GM18867 (cell line): ENCODE measurements around the gene CD48.
A peak's percentile ranks its signal among the peaks of the same experiment; 100 is the strongest.
"Not testable (repeated sequence)": the region's sequence is repeated elsewhere in the genome, so short reads cannot be mapped to it uniquely, and the experiment has no call there.

ENCODE experiments used
- ATAC-seq: cut with Tn5 transposase; IDR thresholded peaks from one replicate; pipeline ENCODE4 v1.9.1; 2021; ENCODE audit warnings: mild to moderate bottlenecking, moderate library complexity; ENCODE audit not compliant: unreplicated experiment

CD48 gene

DNA sequence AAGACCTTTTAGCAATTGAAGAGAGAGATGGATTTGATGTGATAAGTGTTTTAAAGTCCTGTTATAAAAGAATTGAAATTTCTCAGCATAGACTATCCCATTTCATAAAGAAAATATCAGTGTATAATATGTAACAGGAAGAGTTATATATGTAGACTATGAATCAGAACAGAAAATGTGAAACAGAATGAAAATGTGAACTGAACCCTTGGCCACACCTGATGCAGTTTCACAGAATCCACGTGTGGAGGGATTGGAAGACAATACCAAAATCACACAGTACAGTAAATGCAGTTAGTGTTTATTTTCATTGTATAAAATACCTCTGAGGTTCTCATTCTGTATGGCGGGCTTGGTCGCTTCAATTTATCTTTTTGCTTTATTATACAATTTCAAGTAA, 54.9 kb downstream of the CD48 start:
- ATAC-seq, result no peak

DNA sequence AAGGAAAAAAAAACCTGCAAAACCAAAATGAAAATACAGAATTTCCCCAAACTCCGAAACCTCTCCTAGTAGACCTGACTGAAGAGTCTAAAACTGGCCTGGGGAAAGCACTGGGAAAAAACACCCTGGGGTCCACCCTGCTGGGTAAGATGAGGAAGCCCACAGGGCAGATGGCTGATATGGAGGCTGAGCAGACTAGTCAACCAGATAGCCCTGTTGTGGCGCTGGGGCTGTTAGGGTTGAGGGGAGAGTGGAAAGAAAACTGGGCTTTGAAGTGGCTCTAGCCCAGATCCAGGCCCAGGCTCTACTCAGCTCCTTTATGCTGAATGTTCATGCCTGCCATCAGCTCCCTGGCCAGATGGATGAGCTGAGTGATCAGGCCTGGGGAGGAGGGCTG, 58.0 kb downstream of the CD48 start:
- ATAC-seq, result no peak

DNA sequence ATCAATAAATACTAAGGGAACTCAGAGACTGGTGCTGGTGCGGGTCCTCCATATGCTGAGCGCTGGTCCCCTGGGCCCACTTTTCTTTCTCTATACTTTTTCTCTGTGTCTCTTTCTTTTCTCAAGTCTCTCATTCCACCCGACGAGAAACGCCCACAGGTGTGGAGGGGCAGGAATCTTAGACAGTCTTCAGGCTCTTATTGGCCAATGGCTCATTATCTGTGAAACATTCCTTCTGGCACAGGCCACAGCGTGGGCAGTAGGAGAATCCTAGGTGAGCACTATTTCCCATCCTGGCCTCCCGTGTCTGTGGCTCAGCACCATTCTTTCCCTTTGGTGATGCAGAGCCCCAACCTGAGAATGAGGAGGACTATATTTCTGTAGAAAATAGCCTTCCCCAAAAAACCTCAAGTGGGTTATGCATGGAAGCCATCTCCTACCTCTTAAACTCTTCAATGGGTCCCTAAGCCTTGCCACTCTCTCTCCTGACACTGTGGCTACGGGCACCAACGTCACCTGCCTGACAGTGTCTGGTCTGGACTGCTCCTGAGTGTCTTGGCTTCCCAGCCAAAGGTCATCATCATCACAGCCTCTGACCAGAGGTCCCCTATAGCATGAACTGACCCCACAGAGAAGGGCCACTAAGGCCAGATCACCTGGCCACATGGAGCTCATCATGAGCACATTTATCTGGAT, 58.5 kb downstream of the CD48 start:
- no peak for ATAC-seq

DNA sequence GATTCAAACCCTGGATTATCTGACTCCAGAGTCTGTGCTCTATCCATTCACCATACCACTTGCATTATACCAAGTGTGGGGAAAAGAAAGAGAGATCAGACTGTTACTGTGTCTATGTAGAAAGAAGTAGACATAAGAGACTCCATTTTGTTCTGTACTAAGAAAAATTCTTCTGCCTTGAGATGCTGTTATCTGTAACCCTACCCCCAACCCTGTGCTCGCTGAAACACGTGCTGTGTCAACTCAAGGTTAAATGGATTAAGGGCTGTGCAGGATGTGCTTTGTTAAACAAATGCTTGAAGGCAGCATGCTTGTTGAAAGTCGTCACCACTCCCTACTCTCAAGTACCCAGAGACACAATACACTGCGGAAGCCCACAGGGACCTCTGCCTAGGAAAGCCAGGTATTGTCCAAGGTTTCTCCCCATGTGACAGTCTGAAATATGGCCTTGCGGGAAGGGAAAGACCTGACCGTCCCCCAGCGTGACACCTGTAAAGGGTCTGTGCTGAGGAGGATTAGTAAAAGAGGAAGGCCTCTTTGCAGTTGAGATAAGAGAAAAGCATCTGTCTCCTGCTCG, 59.5 kb downstream of the CD48 start:
- not testable (repeated sequence) for ATAC-seq

DNA sequence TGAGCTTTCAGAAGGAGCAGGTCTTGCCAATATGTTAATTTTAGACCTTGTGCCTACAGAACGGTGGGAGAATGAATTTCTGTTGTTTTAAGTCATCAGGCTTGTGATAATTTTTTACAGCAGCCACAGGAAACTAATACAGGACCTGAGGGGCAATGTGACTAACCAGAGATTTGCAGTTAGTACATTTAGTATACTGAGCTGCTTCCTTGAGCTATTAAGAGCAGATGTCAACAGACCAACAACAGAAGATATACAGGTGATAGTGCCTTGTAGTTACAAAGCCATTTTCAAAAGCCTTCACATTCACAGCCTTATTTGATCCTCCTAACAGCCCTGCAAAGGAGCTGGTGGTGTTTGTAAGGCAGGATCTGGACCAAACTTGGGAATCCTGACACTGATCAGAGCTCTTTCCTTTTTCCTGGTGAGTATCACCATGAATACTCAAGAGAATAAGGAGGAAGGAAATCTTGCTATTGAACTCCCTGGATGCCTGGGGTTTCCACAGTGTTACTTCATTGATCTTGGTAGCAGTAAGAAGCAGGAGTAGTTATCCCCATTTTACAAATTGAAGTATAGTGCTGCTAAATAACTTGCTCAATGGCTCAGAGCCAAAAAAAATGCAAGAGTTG, 60.1 kb downstream of the CD48 start:
- ATAC-seq, result no peak

DNA sequence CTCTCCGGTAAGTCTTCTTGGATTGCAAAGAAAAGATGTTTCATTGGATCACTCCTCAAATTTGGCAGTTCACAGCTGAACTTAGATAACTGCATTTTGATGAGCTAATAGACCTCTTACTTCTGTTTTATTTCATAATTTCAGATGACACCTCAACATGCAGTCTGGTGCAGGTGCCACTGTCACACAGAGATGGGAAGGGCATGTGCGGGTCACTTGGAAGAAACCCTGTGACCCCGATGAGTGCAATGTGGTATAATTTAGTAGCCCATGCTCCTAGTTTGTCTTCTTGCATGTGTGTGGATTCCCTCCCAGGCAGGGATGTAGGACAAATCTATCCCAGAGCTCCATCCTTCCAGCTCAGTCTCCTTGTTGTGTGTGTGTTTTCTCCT, 64.3 kb downstream of the CD48 start:
- ATAC-seq, result peak; percentile 14

DNA sequence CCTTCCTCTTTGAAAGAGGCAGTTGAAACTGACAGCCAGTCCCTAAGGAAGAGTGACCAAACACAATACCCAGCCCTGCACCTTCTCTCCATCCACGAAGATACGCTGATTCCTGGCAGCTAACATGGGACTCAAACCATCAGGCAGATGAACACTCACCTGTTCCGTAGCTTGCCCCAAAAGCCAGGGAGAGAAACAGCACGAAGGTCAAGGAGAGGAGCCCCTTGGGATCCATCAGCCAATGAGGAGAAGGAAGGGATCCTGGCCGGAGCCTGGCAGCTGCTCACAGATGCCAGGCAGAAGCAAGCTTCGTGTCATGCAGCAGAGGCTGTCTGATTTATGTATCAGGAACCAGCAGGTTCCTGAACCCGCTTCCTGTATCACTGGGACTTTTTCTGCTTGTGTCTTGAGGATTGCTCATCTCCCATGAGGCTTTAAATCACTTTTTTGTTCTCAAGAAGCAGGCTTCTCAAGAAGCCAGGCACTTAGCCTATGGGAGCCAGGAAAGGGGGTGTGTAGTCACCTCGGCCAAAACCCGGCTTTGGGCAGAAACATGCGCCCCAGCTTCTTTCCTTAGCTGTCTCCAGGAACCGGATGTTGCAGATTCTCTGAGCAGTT, 64.8 kb downstream of the CD48 start, which contains the start of gene SLAMF1:
TSS of gene SLAMF1 (minus strand) at position 334 of the 618 bp plus-strand sequence. CDS start at position 235, 99 bp downstream.
- ATAC-seq, result peak; percentile 45

DNA sequence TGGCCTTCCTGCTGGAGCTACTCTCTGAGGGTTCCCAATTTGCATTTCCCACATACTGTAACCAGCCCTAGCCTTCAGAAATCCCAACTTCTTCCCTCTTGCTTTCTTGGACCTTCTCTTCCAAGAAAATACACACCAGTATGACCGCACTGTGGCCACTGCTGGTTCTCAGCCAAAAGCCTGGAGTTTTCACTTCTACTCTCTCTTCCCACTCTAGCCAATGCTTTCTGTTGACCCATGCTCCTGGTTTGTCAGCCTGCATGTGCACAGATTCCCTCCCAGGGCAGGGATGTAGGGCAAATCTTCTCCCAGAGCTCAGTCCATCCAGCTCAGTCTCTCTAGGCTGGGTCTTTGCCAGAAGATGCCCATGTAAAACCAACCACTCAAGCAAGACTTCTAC, 65.4 kb downstream of the CD48 start:
- ATAC-seq, result no peak

DNA sequence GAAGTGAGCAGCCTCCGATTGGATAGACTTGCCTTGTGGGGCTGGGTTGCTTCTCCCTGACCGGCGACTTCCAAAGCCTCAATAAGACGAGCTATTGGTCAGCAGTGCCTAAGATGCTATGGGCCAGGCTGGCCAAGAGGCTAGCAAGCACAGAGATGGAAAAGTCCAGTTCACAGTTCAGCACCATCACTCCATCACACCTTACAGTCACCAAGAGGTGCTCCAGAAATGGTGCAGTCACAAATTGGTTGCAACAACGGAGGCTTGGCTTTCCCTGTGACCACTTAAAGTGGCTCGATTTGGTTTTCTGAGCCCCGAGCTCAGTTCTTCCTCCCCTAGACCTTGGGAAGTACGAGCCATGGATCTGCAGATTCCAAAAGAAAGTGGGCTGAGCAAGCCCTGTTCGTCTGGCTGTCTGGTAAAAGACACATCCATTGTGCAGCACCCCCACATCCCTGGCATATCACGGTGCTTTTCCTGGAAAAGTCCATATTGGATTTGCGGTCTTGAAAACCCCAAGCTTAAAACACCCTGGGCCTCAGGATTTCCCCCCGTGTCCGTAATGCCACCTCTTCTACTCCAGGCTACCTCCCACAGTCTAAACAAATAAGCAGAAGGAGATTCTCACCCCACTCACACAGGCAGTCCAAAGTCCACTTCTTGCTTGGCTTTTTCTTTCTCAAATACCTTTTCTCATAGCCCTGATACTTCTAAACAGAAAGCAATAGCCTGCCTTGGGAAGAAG, 66.1 kb downstream of the CD48 start:
- no peak for ATAC-seq

DNA sequence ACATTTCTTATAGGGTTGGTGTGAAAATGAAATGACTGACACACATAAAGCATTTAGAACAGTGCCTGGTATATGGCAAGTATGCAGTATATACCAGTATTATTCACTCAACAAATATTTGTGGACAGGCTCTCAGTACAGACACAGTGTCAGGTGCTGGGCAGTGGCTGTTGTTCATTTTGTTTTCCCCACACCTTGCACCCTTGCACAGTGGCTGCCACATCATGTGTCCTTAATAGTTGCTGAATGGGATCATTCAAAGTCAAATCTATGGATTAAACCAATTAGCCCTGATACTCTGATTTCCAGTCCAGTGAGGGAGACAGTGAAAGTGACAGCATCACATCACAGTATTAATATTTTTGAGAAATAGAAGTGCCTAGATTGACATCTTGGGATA, 67.2 kb downstream of the CD48 start:
- no peak for ATAC-seq

DNA sequence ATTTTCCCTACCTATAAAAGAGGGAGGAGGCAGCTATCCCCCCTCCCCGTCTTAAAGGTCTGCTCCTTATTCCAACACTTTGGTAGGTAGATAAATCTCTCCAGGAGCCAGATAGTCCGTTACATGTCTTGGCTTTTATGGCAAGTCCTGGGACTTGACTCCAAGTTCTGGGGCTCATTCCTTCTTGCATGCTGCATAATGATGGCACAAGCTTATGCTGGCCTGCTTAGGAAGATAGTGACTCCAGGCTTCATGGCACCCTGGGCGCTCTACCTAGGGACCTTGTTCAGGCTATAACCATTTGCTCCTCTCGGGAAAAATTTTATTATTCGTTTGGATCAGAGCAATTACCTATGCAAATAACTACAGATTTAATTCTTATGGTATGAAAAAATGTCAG, 68.5 kb downstream of the CD48 start:
- ATAC-seq, result no peak

DNA sequence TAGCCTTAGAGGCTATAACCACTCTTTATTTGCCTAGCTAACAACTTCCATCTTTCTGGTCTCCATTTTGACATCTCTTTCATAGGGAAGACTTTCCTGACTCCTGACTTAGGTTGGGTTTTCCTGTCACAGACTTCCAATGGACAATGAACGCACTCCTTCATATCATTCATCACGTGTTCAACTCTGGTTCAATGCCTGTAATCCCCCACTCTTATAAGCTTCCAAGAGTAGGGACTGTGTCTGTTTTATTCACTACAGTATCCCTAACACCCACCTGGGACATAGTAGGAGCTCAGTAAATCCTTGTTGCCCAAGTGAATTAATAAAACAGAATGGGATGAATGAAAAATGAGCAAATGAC, 69.4 kb downstream of the CD48 start:
- ATAC-seq, result no peak

DNA sequence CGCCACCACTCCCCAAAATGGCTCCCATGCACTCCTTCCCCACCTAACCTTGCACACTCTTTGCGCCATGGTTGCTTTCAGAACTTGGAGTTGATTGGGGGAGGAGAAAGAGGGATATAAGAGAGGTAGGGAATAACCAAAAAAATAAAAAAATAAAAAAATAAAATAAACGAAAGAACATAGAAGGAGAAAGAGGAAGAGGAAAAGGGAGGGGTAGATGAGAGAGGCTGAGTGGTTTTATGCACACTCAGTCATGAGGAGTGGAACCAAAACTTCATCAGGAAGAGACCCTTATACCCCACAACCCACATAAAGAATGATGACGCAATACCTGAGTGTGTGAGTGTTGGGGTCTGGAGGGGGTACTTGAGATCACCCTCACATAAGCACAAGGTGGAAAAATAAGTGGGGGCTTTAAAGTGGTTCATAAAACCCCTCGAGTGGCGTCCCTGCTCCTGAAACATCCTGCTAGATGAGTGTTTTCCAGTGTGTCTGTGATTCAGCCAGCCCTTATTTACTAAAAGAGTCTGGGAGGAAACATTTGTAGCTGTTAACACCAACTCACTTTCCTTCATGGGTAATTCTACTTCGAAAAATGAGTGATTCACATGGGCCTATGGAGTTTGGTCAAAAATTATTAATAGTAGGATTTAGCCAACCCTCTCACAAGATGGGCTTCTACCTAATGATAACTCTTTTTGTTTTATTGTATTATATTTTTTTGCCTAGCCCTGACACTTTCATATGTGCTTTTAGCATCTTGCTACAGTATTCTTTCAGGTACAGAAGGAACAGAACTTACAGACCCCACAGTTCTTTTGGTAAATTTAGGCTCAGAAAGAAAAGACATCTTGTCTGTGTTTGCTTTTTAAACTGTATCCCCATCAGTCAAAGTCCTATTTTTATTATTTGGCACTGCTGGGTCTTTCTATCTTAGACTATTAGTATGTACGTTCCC, 70.0 kb downstream of the CD48 start:
- no peak for ATAC-seq

DNA sequence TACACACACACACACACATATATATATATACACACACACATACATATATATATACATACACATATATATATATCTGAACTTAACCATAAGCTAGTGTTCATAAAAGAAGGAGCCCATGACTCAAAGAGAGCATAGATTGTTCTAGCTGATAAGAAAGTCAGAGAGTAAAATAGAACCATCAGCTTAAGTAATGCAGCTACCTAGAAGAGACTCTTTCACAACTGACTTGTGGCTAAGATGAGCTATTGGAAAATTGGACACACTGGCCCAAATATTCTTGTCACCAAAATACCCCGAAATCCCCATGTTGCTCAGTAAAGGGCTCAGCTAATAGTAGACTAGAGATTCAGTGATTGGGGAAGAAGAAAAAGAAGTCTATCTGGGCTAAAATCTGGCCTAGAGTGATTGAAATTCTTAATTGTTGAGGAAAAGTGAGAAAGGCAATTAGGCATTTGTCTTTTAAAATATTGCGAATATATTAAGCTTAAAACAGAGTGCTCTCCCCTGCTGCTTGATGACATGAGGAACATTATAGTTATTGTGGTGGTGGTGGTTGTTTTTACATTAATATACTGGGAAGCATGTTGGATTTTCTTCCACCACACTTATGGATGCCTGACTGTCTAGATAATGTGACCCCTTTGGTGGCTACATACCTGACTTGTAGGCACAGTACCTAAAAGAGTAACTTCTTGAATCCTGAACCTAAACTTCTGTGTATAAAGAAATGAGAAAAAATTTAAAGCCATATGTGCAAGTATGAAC, 71.1 kb downstream of the CD48 start:
- no peak for ATAC-seq

DNA sequence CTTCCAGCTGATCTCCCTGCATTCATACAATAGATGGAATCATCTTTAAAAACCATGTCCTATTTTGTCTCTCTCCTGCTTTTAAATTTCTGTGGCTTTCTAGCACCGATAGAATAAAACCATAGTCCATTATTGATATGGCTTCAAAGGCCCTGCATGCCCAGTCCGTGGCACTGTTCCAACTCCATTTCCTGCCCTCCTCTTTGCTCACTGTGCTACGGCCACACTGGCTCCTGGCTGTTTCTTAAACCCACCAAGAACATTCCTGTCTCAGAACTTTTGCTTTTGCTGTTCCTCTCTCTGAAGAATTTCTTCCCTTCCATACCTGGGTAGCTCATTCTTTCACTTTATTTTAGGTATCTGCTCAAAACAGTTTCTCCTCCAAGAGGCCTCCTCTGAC, 72.0 kb downstream of the CD48 start:
- no peak for ATAC-seq

DNA sequence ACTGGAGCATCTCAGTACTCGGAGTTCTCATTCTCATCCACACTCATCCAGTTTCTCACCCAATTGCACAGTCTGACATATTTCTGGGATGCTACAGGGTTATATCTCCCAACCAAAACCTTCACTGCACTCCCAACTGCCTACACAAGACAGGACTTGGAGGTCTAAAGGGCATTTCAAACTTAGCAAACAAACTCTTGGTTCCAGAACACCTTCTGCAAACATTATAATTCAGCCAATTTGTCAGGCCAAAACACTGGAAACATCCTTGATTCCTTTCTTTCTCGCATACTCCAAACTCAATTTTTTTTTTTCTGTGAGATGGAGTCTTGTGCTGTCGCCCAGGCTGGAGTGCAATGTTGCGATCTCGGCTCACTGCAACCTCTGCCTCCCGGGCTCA, 72.7 kb downstream of the CD48 start:
- no peak for ATAC-seq

DNA sequence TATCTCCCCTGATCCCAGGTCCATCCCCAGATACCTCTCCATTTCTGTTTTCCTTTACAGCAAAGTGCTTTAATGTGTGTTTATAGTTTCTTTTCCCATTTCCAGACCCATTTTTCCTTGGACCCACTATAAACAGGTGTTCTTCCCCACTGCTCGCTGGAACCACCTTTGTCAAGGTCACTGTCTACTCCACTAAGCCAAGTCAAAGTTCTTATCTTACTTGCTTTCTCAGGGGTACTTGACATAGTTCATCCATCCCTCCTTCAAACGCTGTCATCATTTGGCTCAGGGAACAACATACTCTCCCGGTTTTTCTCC, 73.1 kb downstream of the CD48 start:
- ATAC-seq, result peak; percentile 13

DNA sequence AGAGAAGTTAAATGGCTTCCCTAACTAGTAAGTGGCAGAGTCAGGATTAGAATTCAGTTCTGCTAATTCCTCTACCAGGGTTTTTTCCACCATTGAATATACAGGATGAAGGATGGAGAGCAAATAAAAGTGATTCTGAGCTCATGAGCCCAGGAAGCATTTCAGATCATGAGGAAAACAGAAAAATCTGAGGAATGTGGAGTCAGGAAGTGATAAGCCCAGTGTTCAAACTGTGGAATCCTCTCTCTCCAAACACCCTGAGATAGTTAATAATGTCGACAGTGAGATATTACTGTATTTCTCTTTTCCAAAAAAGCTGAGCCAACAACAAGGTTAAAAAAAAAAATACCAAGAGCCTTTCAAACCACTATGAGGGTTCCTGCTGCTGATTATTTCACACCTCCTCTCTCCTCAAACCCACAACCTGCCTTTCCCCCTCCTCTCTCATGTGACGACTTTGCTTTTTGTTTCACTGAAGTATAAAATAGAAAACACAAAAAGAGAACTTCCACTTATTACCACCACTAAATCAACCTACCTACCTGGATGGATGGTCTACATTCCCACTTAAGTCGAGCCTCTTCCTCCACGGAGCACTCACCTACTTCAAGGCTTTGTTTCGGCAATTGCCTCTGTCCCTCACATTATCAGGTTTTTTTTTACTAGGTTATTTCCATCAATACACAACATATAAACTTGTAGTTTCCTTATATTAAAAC, 73.6 kb downstream of the CD48 start:
- ATAC-seq, result peak; percentile 56

DNA sequence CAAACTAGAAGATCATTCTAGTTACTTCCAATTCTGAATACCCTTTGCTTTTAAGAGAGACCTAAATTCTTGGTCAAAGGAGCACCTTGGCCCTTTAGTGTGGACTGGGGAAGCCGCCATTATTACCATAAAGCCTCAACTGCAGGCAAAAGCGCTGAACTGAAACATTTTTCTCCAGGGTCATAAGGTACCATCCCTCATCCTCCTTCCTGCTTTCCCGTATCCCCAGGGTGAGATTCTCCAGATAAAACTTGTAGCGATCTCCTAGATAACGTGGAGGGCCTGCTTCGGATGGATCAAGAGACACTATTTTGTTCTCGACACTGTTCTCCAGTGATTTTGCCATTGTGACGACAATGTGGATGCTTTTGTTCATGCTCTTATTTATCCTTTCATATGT, 74.6 kb downstream of the CD48 start:
- no peak for ATAC-seq
